Right ventricle myocardium inferior (tissue), 1 donor: ENCODE results near the gene TAOK2. TPM values are rescaled to one million over a fixed set of nuclear protein-coding genes. Genes with fewer than 3 reads are reported as not detected.
"Not testable (repeated sequence)": the region's sequence is repeated elsewhere in the genome, so short reads cannot be mapped to it uniquely, and the experiment has no call there.

ENCODE experiments used
- ATAC-seq: fragments of 200-7000 bp; cut with Tn5 transposase; one replicate; pipeline ENCODE4 v1.9.1; 2020; ENCODE audit warnings: mild to moderate bottlenecking, moderate library complexity
- DNase-seq: peaks from one replicate; pipeline ENCODE4 v3.0.0; 2021; ENCODE audit errors: missing footprints
- intact Hi-C: fragments of 100-400 bp; cut with DNase I; formaldehyde crosslinking; loops from one replicate; pipeline ENCODE4 v1.11.0; 2022
- total RNA-seq: library from RNA; stranded (reverse); fragmentation: NEBNext Ultra II Directional; extraction: Animal tissue kit (Norgen Biotek cat#: 25700); gene quantifications from one replicate; pipeline ENCODE4 v1.2.1, GENCODE V29; 2021
- donor health status: DM: no; HTN: yes; CAD: no; lungs with severe emphysema.

Gene TAOK2
- total RNA-seq, 1 donor from 2014 or later, result 32.7 TPM

DNA sequence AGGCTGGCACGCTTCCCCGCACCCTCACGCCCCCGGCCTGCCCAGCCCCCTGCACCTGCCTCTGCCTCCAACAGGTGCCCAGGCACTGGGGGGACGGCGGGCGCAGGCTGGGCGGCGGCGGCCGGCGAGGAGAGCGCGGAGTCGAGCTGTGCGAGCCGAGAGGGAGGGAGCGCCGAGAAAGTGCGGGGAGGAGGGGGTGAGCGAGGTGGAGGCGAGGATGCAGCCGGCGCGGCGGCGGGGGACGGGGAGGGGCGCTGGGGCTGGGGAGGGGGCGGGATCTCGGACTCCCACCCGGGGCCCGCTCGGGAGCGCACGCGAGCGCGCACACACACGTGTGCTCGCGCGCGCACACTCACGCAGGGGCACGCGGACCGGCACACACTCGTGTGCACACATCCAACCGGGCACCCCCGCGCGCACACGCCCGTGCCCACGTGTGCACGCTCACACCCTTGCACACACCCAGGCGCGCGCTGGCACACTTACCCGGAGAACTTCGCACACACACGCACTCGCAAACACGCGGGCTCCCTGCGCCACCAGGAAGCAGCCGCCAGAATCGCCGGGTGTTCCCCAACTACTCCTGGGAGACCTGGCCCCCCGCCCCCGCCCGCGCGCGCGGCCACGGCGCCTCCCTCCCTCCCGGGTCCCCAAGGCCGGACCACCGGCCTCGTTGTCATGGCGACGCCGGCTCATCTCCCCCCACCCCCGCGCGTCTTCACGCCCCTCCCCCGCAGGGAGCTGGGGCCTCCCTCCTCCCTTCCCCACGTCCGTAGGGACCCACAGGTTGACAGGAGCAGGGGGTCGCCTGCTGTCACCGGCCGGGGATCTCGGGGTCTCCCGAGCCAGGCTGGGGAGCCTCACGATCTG is 37.4 kb downstream of the TAOK2 start, which contains the start of gene DOC2A:
Gene DOC2A, minus strand, starts transcription at position 184 of the 870 bp plus-strand sequence. CDS start 805 bp downstream, outside the sequence.
- DNase-seq (peak; percentile 55), ATAC-seq (no peak)
- intact Hi-C loops, result no loop called here

DNA sequence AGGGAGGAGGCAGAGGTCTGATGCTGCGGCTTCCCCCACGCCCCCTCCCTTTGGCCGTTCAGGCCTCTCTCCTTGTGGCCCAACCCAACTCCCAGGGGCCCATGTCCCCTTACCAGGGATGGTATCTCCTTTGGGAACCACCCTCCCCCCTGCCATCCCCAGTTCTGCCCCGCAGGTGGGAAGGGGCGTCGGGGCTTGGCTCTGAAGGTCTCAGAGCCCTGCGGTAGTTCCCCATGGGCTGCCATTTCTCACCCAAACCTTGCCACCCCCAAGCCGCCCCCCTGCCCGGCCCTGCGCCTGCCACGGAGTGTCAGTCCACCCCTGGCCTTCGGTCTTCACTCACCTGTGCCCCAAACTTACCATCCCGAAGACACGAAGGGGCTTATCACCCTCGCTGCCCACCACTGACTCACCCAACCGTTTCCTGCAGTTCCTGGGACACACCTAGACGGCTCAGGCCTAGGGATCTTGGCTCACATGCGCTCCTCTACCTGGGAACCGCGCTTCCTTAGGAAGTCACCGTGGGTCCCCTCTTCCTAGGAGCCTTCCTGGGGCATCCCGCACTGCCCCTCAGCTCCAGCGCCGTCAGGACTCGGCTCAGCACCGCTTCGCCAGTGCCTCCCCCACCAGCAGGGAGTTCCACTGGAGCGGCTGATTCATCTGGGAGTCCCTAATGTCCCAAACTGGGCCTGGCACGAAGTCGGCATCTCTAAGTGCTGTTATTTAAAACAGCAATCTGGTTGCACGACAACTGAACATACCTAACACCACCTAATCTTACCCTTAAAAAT is 38.2 kb downstream of the TAOK2 start:
- intact Hi-C loops, result no loop called here

DNA sequence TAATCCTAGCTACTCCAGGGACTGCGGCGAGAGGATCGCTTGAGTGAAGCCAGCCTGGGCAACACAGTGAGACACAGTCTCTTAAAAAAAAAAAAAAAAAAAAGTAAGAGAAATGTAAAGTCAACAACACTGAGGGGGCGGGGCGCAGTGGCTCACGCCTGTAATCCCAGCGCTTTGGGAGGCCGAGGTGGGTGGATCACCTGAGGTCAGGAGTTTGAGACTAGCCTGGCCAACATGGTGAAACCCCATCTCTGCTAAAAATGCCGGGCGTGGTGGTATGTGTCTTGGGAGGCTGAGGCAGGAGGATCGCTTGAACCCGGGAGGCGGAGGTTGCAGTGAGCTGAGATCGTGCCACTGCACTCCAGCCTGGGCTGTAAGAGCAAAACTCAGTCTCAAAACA is 38.9 kb downstream of the TAOK2 start:
- DNase-seq, result peak; percentile 25
- ATAC-seq, intact Hi-C loops: not testable (repeated sequence)

More for the DNA sequence above, 38.2 kb downstream of the TAOK2 start:
- no peak for ATAC-seq
- peak; percentile 47 for DNase-seq

DNA sequence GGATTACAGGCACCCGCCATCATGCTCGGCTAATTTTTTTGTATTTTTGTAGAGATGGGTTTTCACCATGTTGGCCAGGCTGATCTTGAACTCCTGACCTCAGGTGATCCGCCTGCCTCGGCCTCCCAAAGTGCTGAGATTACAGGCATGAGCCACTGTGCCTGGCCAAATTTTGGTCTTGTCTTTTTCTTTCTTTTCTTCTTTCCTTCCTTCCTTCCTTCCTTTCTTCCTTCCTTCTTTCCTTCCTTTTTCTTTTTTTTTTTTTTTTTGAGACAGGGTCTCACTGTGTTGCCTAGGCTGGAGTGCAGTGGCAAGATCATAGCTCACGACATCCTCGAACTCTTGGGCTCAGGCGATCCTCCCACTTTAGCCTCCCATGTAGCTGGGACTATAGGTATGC is 41.8 kb downstream of the TAOK2 start:
- DNase-seq, ATAC-seq, intact Hi-C loops: not testable (repeated sequence)

DNA sequence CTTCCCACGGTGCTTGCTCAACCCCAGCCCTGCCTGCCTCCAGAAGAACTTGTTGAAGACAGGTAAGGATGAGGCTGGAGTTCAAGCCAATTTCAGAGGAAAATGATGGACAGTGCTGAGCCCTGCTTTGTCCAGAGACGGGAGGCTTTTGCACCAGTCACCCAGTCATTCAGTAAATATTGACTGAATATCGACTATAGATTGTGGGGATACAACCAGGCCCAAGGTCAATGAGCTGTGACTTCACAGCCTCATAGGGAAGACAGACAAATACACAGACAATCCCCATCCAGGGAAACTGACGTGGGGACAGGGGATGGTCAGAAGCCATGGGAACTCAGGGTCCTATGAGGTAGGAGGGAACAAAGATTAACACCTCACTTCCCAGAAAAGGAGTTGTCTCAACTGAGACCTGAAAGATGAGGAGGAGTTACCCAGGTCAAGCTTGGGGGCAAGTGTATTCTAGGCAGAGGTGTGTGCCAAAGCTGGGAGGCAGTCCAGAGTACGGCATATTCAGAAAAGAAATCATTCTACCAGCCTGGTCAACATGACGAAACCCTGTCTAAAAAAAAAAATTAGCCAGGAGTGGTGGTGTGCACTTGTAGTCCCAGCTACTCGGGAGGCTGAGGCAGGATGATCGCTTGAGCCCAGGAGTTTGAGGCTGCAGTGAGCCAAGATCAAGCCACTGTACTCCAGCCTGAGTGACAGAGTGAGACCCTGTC is 43.0 kb downstream of the TAOK2 start:
- no peak for ATAC-seq
- DNase-seq, result no peak
- intact Hi-C loops, result no loop called here

DNA sequence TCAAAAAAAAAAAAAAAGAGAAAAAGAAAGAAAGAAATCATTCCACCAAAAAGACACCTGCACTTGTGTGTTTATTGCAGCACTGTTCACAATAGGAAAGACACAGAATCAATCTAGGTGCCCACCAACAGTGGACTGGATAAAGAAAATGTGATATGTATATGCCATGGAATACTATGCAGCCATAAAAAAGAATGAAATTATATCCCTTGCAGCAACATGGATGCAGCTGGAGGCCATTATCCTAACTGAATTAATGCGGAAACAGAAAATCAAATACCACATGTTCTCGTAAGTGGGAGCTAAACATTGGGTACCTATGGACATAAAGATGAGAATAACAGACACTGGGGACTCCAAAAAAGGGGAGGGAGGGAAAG is 43.6 kb downstream of the TAOK2 start:
- ATAC-seq (no peak), DNase-seq (no peak)
- intact Hi-C loops, result no loop called here

DNA sequence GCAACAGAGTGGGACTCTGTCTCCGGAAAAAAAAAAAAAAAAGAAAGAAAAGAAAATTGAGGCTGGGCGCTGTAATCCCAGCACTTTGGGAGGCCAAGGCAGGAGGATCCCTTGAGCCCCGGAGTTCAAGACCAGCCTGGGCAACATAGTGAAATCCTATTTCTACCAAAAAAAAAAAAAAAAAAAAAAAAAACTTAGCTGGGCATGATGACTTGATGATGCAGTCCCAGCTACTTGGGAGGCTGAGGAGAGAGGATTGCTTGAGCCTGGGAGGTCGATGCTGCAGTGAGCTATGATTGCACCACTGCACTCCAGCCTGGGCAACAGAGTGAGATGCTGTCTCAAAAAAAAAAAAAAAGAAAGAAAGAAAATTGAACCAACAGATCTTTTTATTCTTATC is 44.3 kb downstream of the TAOK2 start:
- ATAC-seq, DNase-seq, intact Hi-C loops: not testable (repeated sequence)

DNA sequence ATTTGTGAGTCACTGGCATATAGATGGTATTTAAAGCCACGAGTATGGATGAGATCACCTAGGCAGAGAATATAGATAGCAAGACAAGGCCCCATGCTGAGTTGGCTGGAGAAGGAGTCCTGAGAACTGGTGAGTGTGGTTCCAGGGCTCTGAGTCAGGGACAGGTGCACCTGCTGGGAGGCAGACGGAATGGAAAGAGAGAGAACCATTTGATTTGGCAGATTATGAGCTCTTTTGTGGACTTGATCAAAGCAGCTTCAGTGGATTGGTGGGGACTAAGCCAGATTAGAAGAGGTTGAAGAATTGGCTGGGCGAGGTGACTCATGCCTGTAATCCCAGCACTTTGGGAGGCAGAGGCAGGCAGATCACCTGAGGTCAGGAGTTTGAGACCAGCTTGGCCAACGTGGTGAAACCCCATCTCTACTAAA is 45.1 kb downstream of the TAOK2 start:
- no peak for DNase-seq
- intact Hi-C loops, result no loop called here
- no peak for ATAC-seq

DNA sequence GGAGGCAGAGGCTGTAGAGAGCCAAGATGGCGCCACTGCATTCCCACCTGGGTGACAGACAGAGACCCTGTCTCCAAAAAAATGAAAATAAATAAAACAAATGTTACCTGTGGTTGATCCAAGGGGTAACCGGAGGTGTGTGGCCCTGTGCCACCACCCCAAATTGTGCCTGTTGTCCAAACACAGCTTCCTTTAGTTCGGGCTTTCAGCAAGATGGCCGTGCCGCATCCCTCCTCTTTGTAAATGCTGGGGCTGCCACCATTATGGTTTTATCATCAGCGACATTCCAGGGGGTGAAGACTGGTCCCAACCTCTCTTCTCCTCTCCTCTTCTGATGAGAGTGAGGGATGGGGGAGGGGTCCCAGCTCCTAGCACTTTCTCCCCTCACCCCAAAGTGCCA is 49.2 kb downstream of the TAOK2 start, which contains the start of gene C16orf92:
Gene C16orf92, plus strand, starts transcription at position 312 of the 400 bp plus-strand sequence. CDS start 143 bp downstream, outside the sequence.
- intact Hi-C loops, result no loop called here
- no peak for ATAC-seq

DNA sequence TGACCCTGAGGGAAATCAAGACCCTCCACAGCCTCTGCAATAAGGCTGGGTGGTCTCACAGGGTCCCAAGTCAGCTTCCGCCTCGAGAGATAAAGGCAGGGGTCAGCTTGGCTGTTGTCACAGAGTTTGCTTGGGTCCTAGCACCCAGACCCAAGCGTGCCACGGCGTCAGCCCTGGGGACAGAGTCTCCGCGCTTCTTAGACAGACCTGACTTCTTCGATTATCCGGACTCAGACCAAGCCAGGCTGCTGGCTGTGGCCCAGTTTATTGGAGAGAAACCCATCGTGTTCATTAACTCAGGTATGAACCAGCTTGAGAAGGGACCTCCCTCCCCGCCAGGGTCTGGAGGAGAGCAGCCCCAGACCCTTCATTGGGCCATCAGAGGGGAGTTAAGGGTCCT is 49.9 kb downstream of the TAOK2 start:
- intact Hi-C loops, result no loop called here
- ATAC-seq, result no peak
- no peak for DNase-seq

More for the DNA sequence above, 49.2 kb downstream of the TAOK2 start, which contains the start of gene C16orf92:
- no peak for DNase-seq

DNA sequence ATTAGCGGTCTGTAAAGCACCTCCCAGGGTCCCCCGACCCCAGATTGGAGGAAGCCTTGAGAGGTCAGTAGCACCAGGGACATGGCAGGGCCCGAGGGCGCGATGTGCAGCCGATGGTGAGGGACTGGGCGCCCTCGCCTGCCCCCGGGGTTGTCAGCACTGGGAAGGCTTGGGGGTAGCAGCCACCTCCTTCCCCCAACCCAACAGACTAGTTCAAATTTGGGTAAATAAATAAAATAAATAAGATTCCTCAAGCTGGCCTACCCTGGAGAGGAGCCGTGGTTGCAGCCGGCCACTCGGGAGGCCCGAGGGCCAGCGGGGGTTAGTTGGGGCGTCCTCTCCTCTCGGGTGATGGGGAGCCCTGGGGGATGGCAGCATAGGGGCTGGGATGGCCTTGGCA is 50.8 kb downstream of the TAOK2 start:
- intact Hi-C loops, result no loop called here
- DNase-seq (no peak), ATAC-seq (no peak)

DNA sequence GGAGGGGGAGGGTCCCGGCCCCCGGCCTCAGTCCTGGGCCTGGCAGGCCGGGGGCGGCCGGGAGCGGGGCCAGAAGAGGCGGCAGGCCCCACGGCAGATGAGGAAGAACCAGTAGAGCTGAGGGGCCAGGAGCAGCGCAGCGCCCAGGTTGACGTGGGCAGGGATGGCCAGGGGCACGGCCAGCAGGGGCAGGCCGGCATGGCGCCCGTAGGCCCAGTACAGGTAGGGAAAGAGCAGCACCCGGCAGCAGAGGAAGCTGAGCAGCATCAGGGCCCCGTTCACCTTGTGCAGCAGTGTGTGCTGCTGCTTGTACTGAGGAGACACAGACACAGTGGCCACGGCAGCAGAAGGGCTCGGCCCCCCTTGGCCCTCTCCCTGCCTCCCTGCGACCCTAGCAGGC is 51.5 kb downstream of the TAOK2 start:
- no peak for ATAC-seq
- intact Hi-C loops, result no loop called here

DNA sequence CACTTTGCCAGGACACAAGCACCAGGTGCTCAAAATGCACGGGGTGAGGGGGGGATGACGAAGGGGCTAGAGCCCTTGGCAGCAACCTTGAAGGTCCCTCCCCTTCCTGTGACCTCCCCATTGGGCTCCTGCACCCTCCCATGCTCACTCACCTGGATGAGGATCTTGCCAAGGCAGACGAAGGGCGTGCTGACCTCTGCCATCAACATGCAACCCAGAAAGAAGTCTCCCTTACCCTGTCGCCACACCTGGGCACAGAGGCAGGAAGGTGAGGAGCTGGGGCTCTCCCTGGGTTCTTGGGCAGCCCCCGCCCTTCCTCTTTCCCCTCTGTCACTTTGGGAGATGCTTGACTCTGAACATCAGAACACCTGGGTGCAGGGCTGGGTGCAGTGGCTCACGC is 51.9 kb downstream of the TAOK2 start:
- intact Hi-C loops, result no loop called here
- DNase-seq, result no peak
- ATAC-seq, result no peak

More for the DNA sequence above, 51.5 kb downstream of the TAOK2 start:
- no peak for DNase-seq

DNA sequence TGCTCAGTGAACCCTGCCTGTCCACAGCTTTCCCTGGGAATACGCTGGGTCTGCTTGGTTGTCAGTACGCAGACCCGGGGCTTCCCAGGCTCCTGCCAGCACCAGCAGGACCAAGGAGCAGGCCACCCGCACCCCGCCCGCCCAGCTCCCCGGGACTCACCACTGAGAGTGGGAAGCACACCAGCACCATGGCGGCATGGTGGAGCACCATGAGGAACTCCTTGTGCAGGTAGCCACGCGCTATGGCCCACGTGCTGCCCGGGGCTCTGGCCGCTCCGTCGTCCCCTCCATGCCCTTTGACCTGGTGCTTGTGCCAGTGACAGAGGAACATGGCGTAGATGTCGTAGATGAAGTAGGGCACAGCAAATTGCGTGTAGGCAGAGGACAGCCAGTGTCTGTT is 52.8 kb downstream of the TAOK2 start:
- intact Hi-C loops, result no loop called here
- no peak for DNase-seq
- ATAC-seq, result no peak

DNA sequence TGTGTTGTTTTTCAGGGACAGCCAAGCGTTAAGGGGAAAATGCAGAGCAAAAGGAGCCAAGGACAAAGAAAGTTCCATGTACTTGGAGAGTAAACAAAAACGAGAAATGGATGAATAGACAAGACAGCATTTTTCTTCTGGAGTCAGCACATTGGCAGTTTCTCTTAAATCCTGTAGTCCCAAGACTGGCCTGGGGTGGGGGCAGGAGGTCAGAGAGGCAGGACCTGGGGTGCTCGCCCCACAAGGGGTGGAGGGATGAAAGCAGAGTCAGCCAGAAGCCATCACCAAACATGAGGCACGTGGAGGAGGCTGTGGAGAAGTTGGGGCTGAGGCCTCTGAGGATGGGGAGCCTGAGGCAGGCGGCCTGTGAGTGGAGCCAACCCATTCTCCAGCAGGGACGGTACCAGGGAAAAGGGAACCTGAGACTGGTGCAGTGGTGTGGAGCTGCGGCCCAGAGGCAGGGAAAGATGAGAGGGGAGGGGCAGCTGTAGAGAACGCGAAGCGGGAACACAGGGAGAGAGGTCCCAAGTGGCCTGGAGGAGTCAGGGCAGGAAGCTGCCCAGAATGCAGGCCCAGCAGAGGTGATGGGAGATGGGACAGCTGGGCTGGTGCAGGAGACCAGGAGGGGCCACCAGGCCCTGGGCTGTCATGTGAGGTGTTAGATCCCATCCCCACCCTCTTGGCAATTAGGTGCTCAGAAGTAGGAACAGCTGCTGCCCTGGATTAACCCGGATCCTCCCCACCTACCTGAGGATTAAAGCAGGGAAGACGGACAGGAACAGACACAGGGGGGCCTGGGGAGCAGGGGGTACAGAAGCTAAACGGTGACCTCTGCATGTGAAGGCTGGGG is 54.1 kb downstream of the TAOK2 start:
- intact Hi-C loops, result no loop called here
- ATAC-seq, result no peak
- no peak for DNase-seq

DNA sequence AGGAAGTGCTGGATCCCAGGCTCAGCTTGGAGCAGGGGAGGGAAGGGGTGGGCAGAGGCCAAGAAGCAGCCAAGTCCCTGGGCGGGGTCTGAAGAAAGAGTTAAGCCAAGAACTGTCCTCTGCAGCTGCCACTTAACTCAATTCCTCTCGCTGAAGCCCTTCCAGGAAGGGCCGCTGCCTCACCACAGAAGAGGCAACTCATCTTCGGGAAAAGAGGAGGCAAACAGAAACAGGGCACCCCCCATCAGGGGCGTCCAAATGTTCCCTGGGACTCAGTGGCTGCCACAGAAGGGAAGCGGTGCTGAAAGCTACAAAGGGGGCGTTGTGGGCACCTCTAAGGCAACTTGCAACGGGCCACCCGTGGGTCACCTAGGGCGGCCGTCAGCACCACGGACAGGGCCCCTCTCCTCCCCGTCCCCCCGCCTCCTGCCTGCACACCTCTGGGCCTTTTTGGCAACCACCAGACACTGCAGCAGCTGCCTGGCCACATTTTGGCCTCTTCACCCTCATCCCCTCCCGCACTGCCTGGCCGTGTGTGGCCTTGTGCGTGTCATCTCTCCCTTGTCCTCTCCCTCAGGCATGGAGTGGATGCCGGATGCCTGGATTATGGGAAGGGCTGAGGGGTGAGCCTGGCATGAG is 54.9 kb downstream of the TAOK2 start:
- intact Hi-C loops, result no loop called here
- peak; percentile 31 for ATAC-seq
- DNase-seq, result no peak

DNA sequence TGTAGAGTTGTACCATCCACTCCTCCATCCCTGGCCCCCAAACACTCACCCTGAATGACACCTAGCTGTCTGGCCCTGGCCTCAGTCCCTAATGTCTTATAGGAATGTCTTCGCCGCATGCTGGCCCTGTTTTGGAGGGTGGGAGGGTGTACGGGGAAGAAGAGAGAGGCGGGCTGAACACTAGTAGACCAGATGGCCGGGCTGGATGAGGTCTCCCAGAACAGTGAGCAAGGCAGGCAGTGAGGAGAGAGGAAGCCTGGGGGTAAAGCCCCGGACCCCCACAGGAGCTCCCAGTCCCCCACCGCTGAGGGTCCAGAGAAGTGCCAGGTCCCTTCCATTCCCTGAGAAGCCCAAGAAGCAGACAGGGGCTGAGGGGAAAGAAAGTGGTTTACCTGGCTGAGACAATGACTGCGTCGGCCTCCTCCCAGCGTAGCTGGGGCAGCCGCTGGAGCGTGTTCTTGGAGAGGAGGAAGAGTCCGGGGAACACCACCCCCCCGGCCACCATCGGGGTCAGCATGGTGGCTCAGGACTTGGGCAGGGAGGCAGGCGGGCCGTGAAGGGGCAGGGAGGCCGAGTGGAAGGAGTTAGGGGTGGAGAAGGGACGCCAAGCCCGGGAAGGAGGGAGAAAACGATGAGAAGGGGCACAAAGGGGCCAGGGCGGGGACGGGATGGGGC is 56.5 kb downstream of the TAOK2 start:
- intact Hi-C loops, result no loop called here
- no peak for DNase-seq
- ATAC-seq, result no peak
